Measurements from ENCODE around the gene RHOB. TPM values are rescaled to one million over a fixed set of nuclear protein-coding genes. Genes with fewer than 3 reads are reported as not detected.
A peak's percentile ranks its signal among the peaks of the same experiment; 100 is the strongest.

The RHOB gene
- total and polyA plus RNA-seq, 2 of the 13 experiments (the other 11 are each of a cell fraction or from before 2014, with no cell fraction given): 192 to 268 TPM

GRCh38 chr2:20496076-20496872, 49.4 kb downstream of the RHOB start (continued):
- TF ChIP-seq, protein P1, sequence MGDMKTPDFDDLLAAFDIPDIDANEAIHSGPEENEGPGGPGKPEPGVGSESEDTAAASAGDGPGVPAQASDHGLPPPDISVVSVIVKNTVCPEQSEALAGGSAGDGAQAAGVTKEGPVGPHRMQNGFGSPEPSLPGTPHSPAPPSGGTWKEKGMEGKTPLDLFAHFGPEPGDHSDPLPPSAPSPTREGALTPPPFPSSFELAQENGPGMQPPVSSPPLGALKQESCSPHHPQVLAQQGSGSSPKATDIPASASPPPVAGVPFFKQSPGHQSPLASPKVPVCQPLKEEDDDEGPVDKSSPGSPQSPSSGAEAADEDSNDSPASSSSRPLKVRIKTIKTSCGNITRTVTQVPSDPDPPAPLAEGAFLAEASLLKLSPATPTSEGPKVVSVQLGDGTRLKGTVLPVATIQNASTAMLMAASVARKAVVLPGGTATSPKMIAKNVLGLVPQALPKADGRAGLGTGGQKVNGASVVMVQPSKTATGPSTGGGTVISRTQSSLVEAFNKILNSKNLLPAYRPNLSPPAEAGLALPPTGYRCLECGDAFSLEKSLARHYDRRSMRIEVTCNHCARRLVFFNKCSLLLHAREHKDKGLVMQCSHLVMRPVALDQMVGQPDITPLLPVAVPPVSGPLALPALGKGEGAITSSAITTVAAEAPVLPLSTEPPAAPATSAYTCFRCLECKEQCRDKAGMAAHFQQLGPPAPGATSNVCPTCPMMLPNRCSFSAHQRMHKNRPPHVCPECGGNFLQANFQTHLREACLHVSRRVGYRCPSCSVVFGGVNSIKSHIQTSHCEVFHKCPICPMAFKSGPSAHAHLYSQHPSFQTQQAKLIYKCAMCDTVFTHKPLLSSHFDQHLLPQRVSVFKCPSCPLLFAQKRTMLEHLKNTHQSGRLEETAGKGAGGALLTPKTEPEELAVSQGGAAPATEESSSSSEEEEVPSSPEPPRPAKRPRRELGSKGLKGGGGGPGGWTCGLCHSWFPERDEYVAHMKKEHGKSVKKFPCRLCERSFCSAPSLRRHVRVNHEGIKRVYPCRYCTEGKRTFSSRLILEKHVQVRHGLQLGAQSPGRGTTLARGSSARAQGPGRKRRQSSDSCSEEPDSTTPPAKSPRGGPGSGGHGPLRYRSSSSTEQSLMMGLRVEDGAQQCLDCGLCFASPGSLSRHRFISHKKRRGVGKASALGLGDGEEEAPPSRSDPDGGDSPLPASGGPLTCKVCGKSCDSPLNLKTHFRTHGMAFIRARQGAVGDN (CRISPR knock-in tag; IDR thresholded peaks at IDR 0.05): peak; percentile 51
- TF ChIP-seq, protein P2, sequence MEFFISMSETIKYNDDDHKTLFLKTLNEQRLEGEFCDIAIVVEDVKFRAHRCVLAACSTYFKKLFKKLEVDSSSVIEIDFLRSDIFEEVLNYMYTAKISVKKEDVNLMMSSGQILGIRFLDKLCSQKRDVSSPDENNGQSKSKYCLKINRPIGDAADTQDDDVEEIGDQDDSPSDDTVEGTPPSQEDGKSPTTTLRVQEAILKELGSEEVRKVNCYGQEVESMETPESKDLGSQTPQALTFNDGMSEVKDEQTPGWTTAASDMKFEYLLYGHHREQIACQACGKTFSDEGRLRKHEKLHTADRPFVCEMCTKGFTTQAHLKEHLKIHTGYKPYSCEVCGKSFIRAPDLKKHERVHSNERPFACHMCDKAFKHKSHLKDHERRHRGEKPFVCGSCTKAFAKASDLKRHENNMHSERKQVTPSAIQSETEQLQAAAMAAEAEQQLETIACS (CRISPR knock-in tag; IDR thresholded peaks at IDR 0.05): no peak
- TF ChIP-seq, protein P3, sequence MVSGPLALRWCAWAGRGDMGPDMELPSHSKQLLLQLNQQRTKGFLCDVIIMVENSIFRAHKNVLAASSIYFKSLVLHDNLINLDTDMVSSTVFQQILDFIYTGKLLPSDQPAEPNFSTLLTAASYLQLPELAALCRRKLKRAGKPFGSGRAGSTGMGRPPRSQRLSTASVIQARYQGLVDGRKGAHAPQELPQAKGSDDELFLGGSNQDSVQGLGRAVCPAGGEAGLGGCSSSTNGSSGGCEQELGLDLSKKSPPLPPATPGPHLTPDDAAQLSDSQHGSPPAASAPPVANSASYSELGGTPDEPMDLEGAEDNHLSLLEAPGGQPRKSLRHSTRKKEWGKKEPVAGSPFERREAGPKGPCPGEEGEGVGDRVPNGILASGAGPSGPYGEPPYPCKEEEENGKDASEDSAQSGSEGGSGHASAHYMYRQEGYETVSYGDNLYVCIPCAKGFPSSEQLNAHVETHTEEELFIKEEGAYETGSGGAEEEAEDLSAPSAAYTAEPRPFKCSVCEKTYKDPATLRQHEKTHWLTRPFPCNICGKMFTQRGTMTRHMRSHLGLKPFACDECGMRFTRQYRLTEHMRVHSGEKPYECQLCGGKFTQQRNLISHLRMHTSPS (CRISPR knock-in tag; IDR thresholded peaks at IDR 0.05; ENCODE audit: low read depth): peak; percentile 12; the same call in 1 of the 2 replicates
- TF ChIP-seq, protein P4, sequence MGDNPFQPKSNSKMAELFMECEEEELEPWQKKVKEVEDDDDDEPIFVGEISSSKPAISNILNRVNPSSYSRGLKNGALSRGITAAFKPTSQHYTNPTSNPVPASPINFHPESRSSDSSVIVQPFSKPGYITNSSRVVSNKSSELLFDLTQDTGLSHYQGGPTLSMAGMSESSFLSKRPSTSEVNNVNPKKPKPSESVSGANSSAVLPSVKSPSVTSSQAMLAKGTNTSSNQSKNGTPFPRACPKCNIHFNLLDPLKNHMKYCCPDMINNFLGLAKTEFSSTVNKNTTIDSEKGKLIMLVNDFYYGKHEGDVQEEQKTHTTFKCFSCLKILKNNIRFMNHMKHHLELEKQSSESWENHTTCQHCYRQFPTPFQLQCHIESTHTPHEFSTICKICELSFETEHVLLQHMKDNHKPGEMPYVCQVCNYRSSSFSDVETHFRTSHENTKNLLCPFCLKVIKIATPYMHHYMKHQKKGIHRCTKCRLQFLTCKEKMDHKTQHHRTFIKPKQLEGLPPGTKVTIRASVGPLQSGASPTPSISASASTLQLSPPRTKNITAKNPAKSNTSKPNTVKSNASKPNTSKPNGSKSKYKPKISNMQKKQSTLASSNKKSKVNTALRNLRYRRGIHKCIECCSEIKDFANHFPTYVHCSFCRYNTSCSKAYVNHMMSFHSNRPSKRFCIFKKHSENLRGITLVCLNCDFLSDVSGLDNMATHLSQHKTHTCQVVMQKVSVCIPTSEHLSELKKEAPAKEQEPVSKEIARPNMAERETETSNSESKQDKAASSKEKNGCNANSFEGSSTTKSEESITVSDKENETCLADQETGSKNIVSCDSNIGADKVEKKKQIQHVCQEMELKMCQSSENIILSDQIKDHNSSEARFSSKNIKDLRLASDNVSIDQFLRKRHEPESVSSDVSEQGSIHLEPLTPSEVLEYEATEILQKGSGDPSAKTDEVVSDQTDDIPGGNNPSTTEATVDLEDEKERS (CRISPR knock-in tag; IDR thresholded peaks at IDR 0.05): no peak
- no peak for TF ChIP-seq RERE (CRISPR knock-in tag; IDR thresholded peaks at IDR 0.05; ENCODE audit: low read depth)
- no peak for TF ChIP-seq ZSCAN22 (CRISPR knock-in tag; IDR thresholded peaks at IDR 0.05)
